Brain pericyte (primary cell): ENCODE measurements around the gene NCLN.
"Not testable (repeated sequence)": the region's sequence is repeated elsewhere in the genome, so short reads cannot be mapped to it uniquely, and the experiment has no call there.

Experiments
- DNase-seq: peaks from one replicate; pipeline ENCODE4 v3.0.0-alpha.2; 2012; ENCODE audit warnings: low read depth, low spot score

The NCLN gene

DNA sequence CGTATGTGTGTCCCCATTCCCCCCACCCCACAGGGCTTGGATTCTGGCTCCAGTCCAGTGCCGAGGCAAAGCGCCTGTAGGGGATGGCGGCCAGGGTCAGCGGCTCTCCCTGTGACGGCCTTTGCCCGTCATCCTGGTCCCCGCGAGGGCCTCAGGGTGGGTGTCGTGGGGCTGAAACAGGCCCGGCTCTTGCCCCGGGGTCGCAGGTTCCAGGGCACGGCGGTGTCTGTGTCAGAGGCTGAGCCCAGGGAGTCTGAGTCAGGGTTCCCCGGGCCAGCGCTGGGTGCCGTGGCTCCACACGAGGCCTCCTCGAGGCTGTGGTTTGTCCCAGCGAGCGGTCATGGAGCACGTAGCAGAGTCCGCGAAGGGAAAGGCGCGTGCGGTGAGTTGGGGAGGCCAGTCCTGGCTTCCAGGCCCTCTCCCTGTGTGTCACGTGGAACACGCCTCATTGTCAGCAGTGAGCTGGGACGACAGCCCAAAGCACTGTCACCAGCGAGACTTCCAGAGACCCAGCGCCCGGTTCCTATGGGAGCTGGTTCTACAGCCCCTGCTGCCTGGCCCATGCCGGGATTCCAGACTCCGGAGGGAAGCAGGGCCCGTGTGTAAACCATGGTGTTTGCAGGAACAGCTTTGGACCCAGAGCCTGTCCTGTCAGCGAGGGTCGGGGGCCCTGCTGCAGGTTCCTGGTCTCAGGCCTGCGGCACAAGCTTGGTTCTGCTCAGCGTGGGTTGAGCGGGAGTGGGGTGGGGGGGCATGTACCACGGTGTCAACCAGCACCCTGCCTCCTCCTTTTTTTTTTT is 13.4 kb downstream of the NCLN start:
- no peak for DNase-seq

DNA sequence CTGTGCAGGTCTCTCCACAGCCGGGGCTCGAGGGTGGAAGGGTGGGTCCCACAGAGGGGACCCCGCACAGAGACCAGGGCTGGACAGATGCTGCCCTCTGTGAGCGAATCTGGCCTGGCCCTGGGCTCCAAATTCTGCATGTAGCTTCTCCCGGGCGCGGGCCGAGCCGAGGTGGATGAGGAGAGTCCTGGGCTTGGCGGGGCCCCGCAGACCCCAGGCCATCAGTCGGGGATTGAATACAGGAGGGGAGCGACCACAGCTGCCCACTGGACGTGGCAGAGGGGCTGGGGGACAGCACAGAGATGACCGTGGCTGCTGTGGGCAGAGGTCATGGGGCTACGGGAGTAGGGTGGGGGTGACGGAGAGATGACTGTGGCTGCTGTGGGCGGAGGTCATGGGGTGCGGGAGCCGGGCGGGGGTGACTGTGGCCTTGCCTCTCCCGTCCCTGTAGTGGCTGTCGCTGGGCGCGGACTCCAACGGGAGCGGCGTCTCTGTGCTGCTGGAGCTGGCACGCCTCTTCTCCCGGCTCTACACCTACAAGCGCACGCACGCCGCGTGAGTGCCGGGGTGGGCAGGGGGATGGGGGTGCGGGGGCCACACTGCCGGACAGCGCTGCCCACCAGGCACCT is 15.5 kb downstream of the NCLN start:
- DNase-seq: no peak

DNA sequence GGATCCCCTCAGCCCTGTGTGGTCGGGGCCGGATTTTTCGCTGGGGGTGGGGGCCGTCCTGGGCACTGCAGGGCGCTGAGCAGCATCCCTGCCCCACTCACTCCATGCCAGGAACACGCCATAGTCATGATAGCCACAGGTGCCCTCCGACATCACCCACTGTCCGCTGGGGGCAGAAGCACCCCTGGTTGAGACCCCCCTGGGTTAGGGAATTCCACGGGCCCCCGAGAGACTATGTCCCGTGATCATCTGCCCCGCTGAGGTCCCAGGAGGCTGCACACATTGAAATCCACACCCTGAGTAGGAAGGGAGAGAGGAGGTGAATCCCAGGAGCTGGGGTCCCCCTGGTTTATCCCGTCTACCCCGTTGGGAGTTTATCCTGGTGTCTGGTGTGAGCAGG is 16.2 kb downstream of the NCLN start:
- no peak for DNase-seq

DNA sequence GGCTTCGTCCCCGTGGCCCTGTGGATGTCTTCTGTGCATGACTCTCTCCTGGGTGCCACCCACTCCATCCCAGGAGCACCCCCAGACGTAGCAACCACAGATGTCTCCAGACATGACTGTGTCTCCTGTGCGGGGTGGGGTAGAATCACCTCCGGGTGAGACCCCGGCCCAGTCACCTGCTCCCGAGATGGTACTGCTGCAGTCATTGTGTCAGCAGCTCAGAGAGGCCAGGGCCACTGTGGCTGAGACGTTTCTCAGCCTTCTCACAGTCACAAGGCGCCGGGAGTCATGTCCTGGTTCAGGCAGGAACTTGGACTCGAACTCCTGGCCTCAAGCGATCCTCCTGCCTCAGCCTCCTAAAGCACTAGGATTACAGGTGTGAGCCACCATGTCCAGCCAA is 16.6 kb downstream of the NCLN start:
- DNase-seq: no peak

DNA sequence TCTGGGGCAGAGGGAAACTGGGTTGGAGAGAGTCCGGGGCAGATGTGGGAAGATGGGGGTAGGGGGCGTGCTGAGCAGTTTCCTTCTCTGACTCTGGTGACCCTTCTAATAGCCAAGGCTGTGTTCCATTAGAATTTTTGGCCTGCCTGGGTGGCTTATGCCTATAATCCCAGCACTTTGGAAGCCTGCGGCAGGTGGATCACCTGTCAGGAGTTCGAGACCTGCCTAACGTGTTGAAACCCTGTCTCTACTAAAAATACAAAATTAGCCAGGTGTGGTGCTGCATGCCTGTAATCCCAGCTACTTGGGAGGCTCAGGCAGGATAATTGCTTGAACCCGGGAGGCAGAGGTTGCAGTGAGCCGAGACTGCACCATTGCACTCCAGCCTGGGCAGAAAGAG is 17.2 kb downstream of the NCLN start:
- not testable (repeated sequence) for DNase-seq

DNA sequence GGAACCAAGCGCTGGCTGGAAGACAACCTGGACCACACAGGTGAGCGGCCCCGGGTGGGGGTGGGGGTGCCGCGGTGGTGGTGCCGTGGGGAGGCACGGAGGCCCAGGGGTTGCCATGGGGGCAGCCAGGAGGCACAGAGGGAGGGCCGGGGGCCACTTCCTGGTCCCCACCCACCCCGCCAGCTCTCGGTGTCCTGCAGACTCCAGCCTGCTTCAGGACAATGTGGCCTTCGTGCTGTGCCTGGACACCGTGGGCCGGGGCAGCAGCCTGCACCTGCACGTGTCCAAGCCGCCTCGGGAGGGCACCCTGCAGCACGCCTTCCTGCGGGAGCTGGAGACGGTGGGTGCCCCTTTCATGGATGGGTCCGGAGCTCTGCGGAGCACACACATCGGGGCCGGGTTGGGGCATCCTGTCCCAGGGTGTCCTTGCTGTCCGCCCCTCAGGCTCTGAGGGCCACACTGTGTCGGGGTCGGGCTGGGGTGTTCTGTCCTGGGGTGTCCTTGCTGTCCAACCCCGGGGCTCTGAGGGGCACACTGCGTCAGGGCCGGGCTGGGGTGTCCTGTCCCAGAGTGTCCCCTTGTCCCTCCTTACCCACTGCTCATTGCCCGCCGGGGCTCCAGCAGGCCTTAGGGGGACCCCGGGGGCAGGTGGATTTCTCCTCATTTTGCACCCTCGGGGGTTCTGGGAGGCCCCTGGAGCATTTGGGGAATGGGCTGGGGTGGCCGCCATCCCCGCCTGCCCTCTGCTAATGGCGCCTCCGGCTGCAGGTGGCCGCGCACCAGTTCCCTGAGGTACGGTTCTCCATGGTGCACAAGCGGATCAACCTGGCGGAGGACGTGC is 18.3 kb downstream of the NCLN start:
- DNase-seq: no peak

DNA sequence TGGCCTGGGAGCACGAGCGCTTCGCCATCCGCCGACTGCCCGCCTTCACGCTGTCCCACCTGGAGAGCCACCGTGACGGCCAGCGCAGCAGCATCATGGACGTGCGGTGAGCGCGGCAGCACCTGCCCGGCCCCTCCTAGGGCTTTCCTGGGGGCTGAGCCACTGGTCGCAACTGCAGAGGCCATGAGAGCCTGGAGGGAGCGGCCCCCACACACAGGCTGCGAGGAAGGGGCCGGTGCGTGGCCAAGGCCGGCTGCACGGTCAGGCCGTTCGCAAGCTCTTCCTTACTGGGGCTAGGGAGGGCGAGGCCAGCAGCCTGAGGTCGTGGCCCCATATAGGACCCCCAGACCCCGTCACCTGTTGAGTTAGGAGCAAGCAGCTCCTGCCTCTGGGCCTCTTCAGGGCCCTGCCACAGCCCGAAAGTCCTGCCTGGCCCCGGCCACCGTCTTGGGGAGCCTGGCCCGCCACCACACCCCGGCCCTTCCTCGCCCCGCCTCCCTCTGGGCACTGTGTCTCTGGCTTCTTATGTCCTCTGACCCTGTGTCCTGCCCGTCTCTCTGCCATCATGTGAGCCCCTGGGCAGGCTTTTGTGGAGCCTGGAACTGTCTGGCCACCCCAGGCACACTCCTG is 19.0 kb downstream of the NCLN start:
- DNase-seq: no peak

DNA sequence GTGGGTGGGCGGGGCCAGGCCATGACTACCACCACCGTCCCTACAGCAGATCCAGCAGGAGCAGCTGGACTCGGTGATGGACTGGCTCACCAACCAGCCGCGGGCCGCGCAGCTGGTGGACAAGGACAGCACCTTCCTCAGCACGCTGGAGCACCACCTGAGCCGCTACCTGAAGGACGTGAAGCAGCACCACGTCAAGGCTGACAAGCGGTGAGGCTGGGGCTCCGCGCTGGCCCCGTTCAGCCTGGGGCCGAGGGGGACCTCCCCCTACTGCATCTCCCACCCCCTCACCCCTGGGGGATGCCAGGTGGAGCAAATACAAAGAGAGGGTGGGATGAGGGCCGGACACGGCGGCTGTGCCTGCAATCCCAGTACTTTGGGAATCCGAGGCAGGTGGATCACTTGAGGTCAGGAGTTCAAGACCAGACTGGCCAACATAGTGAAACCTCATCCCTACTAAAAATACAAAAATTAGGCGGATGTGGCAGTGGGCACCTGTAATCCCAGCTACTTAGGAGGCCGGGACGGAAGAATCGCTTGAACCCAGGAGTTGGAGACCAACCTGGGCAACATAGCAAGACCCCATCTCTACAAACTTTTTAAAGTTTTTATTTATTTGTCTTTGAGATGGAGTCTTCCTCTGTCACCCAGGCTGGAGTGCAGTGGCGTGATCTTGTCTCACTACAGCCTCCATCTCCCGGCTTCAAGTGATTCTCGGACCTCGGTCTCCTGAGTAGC is 20.7 kb downstream of the NCLN start:
- DNase-seq: no peak

DNA sequence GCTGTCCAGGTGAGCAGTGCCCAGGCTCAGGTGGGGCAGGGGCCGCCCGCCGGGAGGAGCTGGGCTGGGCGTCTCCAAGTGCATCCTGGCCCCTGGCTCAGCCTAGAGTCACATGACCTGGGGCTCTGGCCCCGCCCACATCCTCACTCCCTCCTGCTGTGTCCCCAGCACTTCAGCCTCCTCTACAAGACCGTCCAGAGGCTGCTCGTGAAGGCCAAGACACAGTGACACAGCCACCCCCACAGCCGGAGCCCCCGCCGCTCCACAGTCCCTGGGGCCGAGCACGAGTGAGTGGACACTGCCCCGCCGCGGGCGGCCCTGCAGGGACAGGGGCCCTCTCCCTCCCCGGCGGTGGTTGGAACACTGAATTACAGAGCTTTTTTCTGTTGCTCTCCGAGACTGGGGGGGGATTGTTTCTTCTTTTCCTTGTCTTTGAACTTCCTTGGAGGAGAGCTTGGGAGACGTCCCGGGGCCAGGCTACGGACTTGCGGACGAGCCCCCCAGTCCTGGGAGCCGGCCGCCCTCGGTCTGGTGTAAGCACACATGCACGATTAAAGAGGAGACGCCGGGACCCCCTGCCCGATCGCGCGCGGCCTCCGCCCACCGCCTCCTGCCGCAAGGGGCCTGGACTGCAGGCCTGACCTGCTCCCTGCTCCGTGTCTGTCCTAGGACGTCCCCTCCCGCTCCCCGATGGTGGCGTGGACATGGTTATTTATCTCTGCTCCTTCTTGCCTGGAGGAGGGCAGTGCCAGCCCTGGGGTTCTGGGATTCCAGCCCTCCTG is 21.9 kb downstream of the NCLN start:
- DNase-seq: no peak

DNA sequence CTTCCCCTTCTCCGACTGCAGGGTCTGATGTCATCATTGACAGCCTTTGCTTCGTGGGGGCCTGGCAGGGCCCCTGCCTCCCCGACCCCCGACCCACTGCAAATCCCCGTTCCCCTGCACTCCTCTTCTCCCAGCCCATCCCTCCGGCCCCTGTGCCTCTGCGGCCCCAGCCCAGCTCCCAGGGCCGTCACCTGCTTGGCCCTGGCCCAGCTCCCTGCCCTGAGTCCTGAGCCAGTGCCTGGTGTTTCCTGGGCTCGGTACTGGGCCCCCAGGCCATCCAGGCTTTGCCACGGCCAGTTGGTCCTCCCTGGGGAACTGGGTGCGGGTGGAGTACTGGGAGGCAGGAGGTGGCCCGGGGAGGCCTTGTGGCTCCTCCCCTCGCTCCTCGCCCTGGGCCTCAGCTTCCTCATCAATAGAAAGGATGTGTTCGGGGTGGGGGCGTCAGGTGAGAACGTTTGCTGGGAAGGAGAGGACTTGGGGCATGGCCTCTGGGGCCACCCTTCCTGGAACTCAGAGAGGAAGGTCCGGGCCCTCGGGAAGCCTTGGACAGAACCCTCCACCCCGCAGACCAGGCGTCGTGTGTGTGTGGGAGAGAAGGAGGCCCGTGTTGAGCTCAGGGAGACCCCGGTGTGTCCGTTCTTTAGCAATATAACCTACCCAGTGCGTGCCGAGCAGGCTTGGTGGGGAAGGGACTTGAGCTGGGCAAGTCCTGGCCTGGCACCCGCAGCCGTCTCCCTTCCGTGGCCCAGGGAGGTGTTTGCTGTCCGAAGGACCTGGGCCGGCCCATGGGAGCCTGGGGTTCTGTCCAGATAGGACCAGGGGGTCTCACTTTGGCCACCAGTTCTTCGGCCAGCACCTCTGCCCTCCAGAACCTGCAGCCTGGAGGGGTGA is 22.8 kb downstream of the NCLN start:
- DNase-seq: no peak

DNA sequence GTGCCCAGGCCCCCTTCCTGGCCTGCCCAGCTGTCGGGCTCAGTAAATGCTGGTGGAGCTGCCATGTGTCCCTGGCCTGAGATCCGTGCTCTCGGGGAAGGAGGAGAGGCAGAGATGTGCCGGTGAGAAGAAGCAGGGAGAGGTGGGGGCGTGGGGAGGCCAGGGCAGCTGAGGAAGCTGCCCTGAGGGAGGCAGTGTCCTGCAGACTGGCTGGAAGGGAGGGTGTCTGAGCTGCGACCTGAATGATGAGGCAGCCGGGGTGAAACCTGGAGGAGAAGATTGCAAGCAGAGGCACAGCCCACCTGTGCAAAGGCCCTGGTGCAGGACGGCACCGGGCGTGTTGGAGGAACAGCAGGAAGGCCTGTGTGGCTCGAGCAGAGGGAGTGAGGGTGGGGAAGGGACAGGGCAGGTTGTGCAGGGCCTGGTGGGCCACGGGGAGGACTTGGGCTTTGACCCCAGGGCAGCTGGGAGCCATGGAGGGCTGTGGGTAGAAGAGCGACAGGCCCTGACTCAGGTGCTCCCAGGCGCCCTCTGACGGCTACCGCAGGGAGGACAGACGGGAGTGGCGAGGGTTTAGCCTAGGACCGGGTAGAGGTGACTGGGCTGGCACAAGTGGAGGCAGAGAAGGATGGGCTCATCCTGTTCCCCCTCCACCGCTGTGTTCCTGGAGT is 24.8 kb downstream of the NCLN start:
- DNase-seq: no peak

DNA sequence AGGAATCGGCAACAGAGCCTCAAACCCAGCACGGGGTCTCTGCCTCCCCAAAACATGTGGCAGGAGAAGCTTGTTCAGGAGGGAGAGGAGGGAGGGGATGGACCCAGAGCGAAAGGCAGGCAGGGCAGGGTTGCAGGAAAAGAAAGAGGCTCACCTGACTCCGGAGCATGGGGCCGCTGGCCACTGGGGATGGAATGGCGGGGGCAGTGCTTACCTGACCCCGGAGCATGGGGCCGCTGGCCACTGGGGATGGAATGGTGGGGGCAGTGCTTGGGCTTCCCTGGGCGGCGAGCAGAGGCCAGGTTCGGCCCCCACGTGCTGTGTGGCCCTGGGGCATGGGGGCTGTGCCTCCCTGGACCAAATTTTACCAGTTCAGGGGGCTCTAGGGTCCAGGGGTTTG is 25.5 kb downstream of the NCLN start:
- DNase-seq: no peak

DNA sequence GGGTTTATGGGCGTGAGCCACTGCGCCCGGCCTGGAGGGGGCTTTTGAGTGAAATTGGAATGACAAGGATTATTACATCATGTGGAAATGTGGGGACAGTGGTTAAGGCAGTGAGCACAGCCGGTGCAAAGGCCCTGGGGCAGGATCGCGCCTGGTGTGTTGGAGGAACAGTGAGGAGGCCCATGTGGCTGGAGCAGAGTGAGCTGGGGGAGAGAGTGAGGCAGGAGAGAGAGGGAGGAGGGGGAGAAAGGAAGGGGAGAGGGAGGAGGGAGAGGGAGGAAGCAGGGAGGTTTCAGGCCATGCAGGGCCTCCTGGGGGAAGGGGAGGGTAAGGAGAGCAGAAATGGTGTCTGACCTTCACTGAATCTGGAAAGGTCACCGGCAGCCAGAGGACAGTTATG is 27.4 kb downstream of the NCLN start:
- no peak for DNase-seq

DNA sequence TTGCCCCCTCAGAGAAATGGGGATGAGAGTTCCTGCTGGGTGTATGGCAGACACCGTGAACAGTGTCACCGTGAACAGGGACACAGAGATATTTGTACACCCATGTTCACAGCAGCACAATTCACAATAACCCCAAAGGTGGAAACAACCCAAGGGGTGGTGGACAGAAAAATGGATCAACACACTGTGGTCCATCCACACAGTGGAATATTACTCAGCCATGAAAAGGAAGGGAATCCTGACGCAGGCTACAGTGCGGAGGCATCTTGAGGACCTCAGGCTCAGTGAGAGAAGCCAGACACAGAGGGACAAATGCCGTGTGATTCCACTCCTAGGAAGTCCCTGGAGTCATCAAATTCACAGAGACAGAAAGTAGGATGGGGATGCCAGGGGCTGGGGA is 31.1 kb downstream of the NCLN start:
- no peak for DNase-seq

DNA sequence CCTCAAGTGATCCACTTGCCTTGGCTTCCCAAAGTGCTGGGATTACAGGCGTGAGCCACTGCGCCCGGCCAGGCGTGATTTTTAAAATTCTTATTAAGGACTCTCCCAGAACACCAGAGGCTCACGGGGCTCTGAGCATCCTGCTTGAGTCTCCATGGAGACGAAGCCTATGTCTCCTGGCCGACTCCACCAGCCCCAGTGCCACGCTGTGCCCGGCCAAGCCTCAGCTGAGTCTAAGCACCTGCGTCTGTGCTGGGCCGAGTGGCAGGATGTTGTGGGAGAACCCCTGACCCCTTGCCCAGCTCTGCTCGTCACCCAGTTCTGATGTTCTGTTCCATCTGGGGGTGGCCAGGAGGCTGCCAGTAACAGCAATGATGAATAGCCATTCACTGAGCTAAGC is 34.8 kb downstream of the NCLN start:
- no peak for DNase-seq

DNA sequence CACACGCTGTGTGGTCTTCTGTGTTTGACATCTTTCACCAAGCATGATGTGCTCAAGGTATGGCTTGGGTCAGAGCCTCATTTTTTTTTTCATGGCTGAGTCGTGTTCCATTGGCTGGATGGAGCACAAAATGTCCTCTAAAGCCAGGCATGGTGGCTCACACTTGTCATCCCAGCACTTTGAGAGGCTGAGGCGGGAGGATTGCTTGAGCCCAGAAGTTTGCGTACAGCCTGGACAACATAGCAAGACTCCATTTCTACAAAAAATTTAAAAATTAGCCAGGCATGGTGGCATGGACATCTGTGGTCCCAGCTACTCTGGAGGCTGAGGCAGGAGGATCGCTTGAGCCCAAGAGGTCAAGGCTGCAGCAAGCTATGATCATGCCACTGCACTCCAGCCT is 35.8 kb downstream of the NCLN start:
- not testable (repeated sequence) for DNase-seq

DNA sequence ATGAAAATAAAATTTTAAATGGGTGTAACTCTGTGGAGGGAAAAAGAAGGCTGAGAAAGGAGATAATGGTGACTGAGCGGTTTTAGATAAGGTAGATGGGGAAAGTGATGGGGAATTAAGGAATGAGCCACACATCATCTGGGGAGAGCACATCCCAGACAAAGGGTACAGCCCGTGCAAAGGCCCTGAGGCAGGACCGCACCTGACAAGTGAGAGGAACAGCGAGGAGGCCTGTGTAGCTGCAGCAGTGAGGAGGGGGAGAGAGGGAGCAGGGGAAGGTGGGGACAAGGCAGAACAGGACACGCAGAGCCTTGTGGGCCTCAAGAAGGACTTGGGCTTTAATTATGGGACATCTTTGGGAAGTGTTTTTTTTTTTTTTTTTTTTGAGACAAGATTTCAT is 37.0 kb downstream of the NCLN start:
- no peak for DNase-seq

DNA sequence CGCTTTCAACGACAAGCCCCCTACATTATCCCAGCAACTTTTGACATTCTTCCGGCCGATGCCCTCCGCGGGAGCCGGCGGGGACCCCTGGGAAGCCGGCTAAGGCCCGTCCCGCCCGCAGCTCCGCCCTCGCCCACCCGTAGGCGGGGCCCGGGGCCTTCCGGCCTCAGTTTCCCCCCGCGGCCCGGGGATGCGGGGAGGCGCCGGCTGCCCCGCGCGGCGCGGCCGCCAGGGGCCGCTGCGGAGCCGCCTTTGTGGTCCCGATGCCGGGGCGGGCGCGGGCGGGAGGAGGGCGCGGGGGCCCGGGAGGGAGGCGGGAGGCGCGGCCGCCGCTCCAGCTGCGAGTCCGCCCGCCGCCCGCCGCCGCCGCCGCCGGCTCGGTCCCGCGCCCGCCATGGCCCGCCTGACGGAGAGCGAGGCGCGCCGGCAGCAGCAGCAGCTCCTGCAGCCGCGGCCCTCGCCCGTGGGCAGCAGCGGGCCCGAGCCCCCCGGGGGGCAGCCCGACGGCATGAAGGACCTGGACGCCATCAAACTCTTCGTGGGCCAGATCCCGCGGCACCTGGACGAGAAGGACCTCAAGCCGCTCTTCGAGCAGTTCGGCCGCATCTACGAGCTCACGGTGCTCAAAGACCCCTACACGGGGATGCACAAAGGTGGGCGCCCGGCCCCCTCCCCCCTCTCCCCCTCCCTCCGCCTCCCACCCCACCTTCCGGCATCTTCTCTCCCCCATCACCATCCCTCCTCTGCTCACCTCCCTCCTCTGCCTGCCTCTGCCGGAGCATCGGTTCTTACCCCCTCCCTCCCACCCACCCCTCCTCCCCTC is 38.8 kb downstream of the NCLN start, which contains the start of gene CELF5:
TSS of gene CELF5 (plus strand) at position 316 of the 823 bp plus-strand sequence. CDS start at position 395, 79 bp downstream.
- no peak for DNase-seq
